ENCODE measurements around the gene ACYP1. TPM values are rescaled to one million over a fixed set of nuclear protein-coding genes. Genes with fewer than 3 reads are reported as not detected.

The ACYP1 gene
- total and polyA plus RNA-seq, 9 of the 15 experiments (the other 6 are each of a cell fraction or from before 2014, with no cell fraction given) = 19.9 to 113 (median 52.3) TPM

- TF ChIP-seq ZBTB34 (CRISPR knock-in tag; IDR thresholded peaks at IDR 0.05) (no peak), ID3 (CRISPR knock-in tag; IDR thresholded peaks at IDR 0.05) (no peak), ID3 (tag; IDR thresholded peaks at IDR 0.05) (peak; percentile 68; the same call in 1 of the 2 replicates), ETV5 (CRISPR knock-in tag; IDR thresholded peaks at IDR 0.05; ENCODE audit: low read depth) (no peak), MGA (IDR thresholded peaks at IDR 0.05) (peak; percentile 96), KDM5B (IDR thresholded peaks at IDR 0.05; ENCODE audit: insufficient replicate concordance, low read depth, low read length) (peak; percentile 22), ATF1 (CRISPR knock-in tag; IDR thresholded peaks at IDR 0.05) (no peak), ATF1 (tag; IDR thresholded peaks at IDR 0.05) (peak; percentile 27; the same call in 1 of the 2 replicates), E2F4 (CRISPR knock-in tag; IDR thresholded peaks at IDR 0.05; ENCODE audit: low read depth) (no peak), ERF (CRISPR knock-in tag; IDR thresholded peaks at IDR 0.05) (no peak), ARNT (IDR thresholded peaks at IDR 0.05) (no peak), SUPT5H (IDR thresholded peaks at IDR 0.05) (peak; percentile 52; the same call in 1 of the 2 replicates), SRSF7 (optimal IDR thresholded peaks at IDR 0.05; ENCODE audit: low read depth, low read length) (no peak), NFRKB (IDR thresholded peaks at IDR 0.05; ENCODE audit: low read depth) (no peak)
These were observed 12.8 kb downstream of the ACYP1 start, which contains the start of gene MLH3 (continued) for GRCh38 chr14:75050852-75051555.
